Naive B cell (primary cell): ENCODE measurements around the gene PRPS2. TPM values are rescaled to one million over a fixed set of nuclear protein-coding genes. Genes with fewer than 3 reads are reported as not detected.

ENCODE experiments used
- polyA plus RNA-seq, 6 donors: library from polyadenylated mRNA; unstranded; fragments of 300-500 nt; fragmentation: Illumina TruSeq; gene quantifications; one replicate each; pipeline ENCODE4 v1.2.3, GENCODE V29; 2021; ENCODE audit warnings: low read depth in 6 of 6

The PRPS2 gene
- polyA plus RNA-seq, 6 donors from 2014 or later, result 59.7 to 133 (median 62.8) TPM

Other genes with a start within 250 kb of the PRPS2 start
- 10 to 100 TPM in 5 of 6 donors, 1 to 10 TPM in 1; 7.4 to 50.2 (median 30.3) TPM for gene TLR7, start 75.7 kb downstream of the PRPS2 start, polyA plus RNA-seq
- gene TLR8, start 115.2 kb downstream of the PRPS2 start, polyA plus RNA-seq, result under 1 TPM in 5 of 6 donors, not detected in 1; 0.07 to 0.13 (median 0.12) TPM
- over 10,000 TPM; 18,491 to 24,142 (median 22,031) TPM for gene TMSB4X, start 183.7 kb downstream of the PRPS2 start, polyA plus RNA-seq